PC-3 (cell line): ENCODE measurements around the gene RABAC1. TPM values are rescaled to one million over a fixed set of nuclear protein-coding genes. Genes with fewer than 3 reads are reported as not detected.

Source experiments
- ATAC-seq: fragments of 200-7000 bp; cut with Tn5 transposase; 2 replicates; pipeline ENCODE4 v1.9.1; 2020; ENCODE audit warnings: mild to moderate bottlenecking, moderate library complexity
- BruUV-seq: library from RNA; stranded (reverse); fragments of 400-500 nt; replicated peaks from 2 replicates; lab custom pipeline; 2021; lab: Mats Ljungman, UMichigan
- CTCF ChIA-PET: fragments of 300-600 bp; sonication (Branson Sonifier 250); formaldehyde crosslinking; loops from one replicate; lab custom pipeline; 2022; ENCODE audit warnings: antibody characterized with exemption; lab: Charles Lee
- POLR2A ChIA-PET: fragments of 300-600 bp; sonication (Branson Sonifier 250); formaldehyde crosslinking; loops from one replicate; lab custom pipeline; 2022; ENCODE audit warnings: antibody characterized with exemption; ENCODE audit not compliant: unreplicated experiment; lab: Charles Lee
- DNase-seq: peaks from one replicate; pipeline ENCODE4 v3.0.0-alpha.2; 2015
- H2AFZ ChIP-seq: fragments of 300-600 bp; sonication (generic); 2 replicates; pipeline ENCODE4 v1.6.0; 2016; ENCODE audit warnings: antibody characterized with exemption, low read length
- H3F3A ChIP-seq: fragments of 300-600 bp; sonication (generic); one replicate; pipeline ENCODE4 v1.6.0; 2017; ENCODE audit warnings: antibody characterized with exemption, low read length, control low read depth, mild to moderate bottlenecking; ENCODE audit not compliant: unreplicated experiment
- H3K27ac ChIP-seq: fragments of 300-600 bp; sonication (generic); 2 replicates; pipeline ENCODE4 v1.5.1; 2016; ENCODE audit warnings: mild to moderate bottlenecking, low read length
- H3K27me3 ChIP-seq: fragments of 300-600 bp; sonication (generic); 2 replicates; pipeline ENCODE4 v1.6.1; 2016; ENCODE audit warnings: low read length, mixed read lengths
- H3K36me3 ChIP-seq: fragments of 300-600 bp; sonication (generic); 2 replicates; pipeline ENCODE4 v1.6.1; 2016; ENCODE audit warnings: low read depth, mixed run types, low read length, mixed read lengths
- H3K4me1 ChIP-seq: fragments of 300-600 bp; sonication (generic); 2 replicates; pipeline ENCODE4 v1.5.1; 2016; ENCODE audit warnings: low read length; ENCODE audit not compliant: insufficient read depth
- H3K4me2 ChIP-seq: fragments of 300-600 bp; sonication (generic); 2 replicates; pipeline ENCODE4 v1.6.0; 2016; ENCODE audit warnings: low read length
- H3K4me3 ChIP-seq: fragments of 300-600 bp; sonication (generic); 2 replicates; pipeline ENCODE4 v1.5.1; 2016; ENCODE audit warnings: mild to moderate bottlenecking, low read length, mixed read lengths
- H3K79me2 ChIP-seq: fragments of 300-600 bp; sonication (generic); 2 replicates; pipeline ENCODE4 v1.6.1; 2017; ENCODE audit warnings: low read length, mixed read lengths
- H3K9ac ChIP-seq: fragments of 300-600 bp; sonication (generic); 2 replicates; pipeline ENCODE4 v1.6.0; 2016; ENCODE audit warnings: mild to moderate bottlenecking, low read length
- H3K9me2 ChIP-seq: fragments of 300-600 bp; sonication (generic); replicated peaks from 2 replicates; pipeline ENCODE4 v1.6.1; 2016; ENCODE audit warnings: mixed run types, low read length, mixed read lengths
- H3K9me3 ChIP-seq: fragments of 300-600 bp; sonication (generic); 2 replicates; pipeline ENCODE4 v1.6.1; 2016; ENCODE audit warnings: low read length, mixed read lengths
- H4K20me1 ChIP-seq: fragments of 300-600 bp; sonication (generic); 2 replicates; pipeline ENCODE4 v1.6.1; 2016; ENCODE audit warnings: low read length, mixed read lengths
- CTCF ChIP-seq: fragments of 300-600 bp; sonication (generic); conservative IDR thresholded peaks from 2 replicates; pipeline ENCODE4 v1.5.1; 2017; ENCODE audit warnings: antibody characterized with exemption, low read depth, mild to moderate bottlenecking, low read length
- EZH2 ChIP-seq: fragments of 300-600 bp; sonication (generic); IDR thresholded peaks from one replicate; pipeline ENCODE4 v1.6.1; 2017; ENCODE audit warnings: antibody characterized with exemption, mild to moderate bottlenecking, low read length; ENCODE audit not compliant: unreplicated experiment
- EZH2phosphoT487 ChIP-seq: fragments of 300-600 bp; sonication (generic); IDR thresholded peaks from 2 replicates; pipeline ENCODE4 v1.6.1; 2018; ENCODE audit warnings: mild to moderate bottlenecking, antibody characterized with exemption, low read length, borderline replicate concordance
- intact Hi-C: fragments of 100-400 bp; cut with micrococcal nuclease; formaldehyde crosslinking; loops from 2 replicates; pipeline ENCODE4 v1.9.0; 2023
- total RNA-seq: library from RNA; depleted of rRNA; stranded (reverse); fragments of >200 nt; gene quantifications from 2 replicates; pipeline ENCODE4 v1.2.3, GENCODE V29; 2014

RABAC1 gene
- total RNA-seq, 1 experiment from 2014 or later, result 158 TPM

- Histone ChIP-seq H3K4me2 (no peak overlapping the region), H4K20me1 (no peaks in the 10 kb centered on the region), H3K4me3 (no peak overlapping the region), H3F3A (no peaks in the 10 kb centered on the region), H3K9ac (no peak overlapping the region), H3K9me2 (no peaks in the 10 kb centered on the region), H2AFZ (no peak overlapping the region), H3K4me1 (no peaks in the 10 kb centered on the region), H3K27ac (no peak overlapping the region), H3K79me2 (no peaks in the 10 kb centered on the region), H3K36me3 (no peaks in the 10 kb centered on the region), H3K27me3 (peaks cover 26% of the 10 kb centered on the region), H3K9me3 (no peaks in the 10 kb centered on the region)
- intact Hi-C loops, result no loop called here
- POLR2A ChIA-PET, result no interaction called here
- no TSS peak for BruUV-seq
- ATAC-seq (no peak; the same call in 1 of the 2 replicates), DNase-seq (no peak)
- CTCF ChIA-PET, result no interaction called here
- TF ChIP-seq CTCF (no peak), EZH2phosphoT487 (no peak), EZH2 (no peak)
Observed at GRCh38 chr19:41910240-41910991, 48.7 kb downstream of the RABAC1 start.

- intact Hi-C loops, result no loop called here
- POLR2A ChIA-PET, result no interaction called here
- Histone ChIP-seq H3K79me2 (no peaks in the 10 kb centered on the region), H3F3A (no peaks in the 10 kb centered on the region), H3K27ac (no peak overlapping the region), H3K4me3 (no peak overlapping the region), H2AFZ (no peak overlapping the region), H3K9me3 (no peaks in the 10 kb centered on the region), H3K9me2 (no peaks in the 10 kb centered on the region), H3K4me1 (peaks cover 3% of the 10 kb centered on the region), H3K27me3 (peaks cover 22% of the 10 kb centered on the region), H3K9ac (no peak overlapping the region), H4K20me1 (no peaks in the 10 kb centered on the region), H3K36me3 (peaks cover 7% of the 10 kb centered on the region; the same call in 1 of the 2 replicates), H3K4me2 (no peak overlapping the region)
- DNase-seq (no peak), ATAC-seq (peak; percentile 6; the same call in 1 of the 2 replicates)
- TF ChIP-seq CTCF (no peak), EZH2phosphoT487 (no peak), EZH2 (no peak)
- CTCF ChIA-PET, result no interaction called here
- no TSS peak for BruUV-seq
Observed at GRCh38 chr19:41909706-41910105, 49.4 kb downstream of the RABAC1 start.
